Left lung (tissue), 10 donors: ENCODE data around the gene RORC. TPM values are rescaled to one million over a fixed set of nuclear protein-coding genes. Genes with fewer than 3 reads are reported as not detected.
A peak's percentile ranks its signal among the peaks of the same experiment; 100 is the strongest.
"Not testable (repeated sequence)": the region's sequence is repeated elsewhere in the genome, so short reads cannot be mapped to it uniquely, and the experiment has no call there.

Experiments used
- ATAC-seq: fragments of 200-7000 bp; cut with Tn5 transposase; one replicate; pipeline ENCODE4 v1.9.1; 2020; ENCODE audit warnings: moderate library complexity
- DNase-seq, 4 donors: peaks; one replicate each; pipeline ENCODE4 v3.0.0-alpha.2; 2013 to 2020
- H3K27ac ChIP-seq, 2 donors: fragments of 200-600 bp; sonication (generic) in 1 of 2; one replicate each; pipeline versions ENCODE4 v1.5.0 to v1.8.0; 2020 to 2021
- H3K27me3 ChIP-seq, 2 donors: fragments of 200-600 bp; sonication (generic) in 1 of 2; one replicate each; pipeline versions ENCODE4 v1.5.0 to v1.8.0; 2020 to 2021
- H3K36me3 ChIP-seq, 2 donors: fragments of 200-600 bp; sonication (generic) in 1 of 2; one replicate each; pipeline versions ENCODE4 v1.5.0 to v1.8.0; 2020 to 2021
- H3K4me1 ChIP-seq, 2 donors: fragments of 200-600 bp; one replicate each; pipeline ENCODE4 v1.8.0; 2021
- H3K4me3 ChIP-seq, 2 donors: fragments of 200-600 bp; sonication (generic) in 1 of 2; one replicate each; pipeline versions ENCODE4 v1.5.0 to v1.8.0; 2020 to 2021; ENCODE audit warnings: mild to moderate bottlenecking in 1 of 2
- H3K9me3 ChIP-seq, 2 donors: fragments of 200-600 bp; sonication (generic) in 1 of 2; one replicate each; pipeline versions ENCODE4 v1.5.0 to v1.8.0; 2020 to 2021
- intact Hi-C, 2 donors: fragments of 100-400 bp; cut with DNase I; formaldehyde crosslinking; loops; one replicate each; pipeline versions ENCODE4 v1.11.2 to v1.14.2; 2022
- polyA plus RNA-seq, 6 donors: library from polyadenylated mRNA; unstranded; fragments of 120-200 nt; gene quantifications; one replicate each; pipeline ENCODE4 v1.2.1, GENCODE V29; 2013; ENCODE audit not compliant: insufficient read length in 6 of 6
- total RNA-seq, 2 donors: library from RNA; stranded (reverse); fragmentation: NEBNext Ultra II Directional; extraction: Animal tissue kit (Norgen Biotek cat#: 25700); gene quantifications; one replicate each; pipeline ENCODE4 v1.2.1, GENCODE V29; 2021
- TF ChIP-seq, protein P1 (sequence below), 2 donors: fragments of 200-600 bp; sonication (generic) in 1 of 2; IDR thresholded peaks; one replicate each; pipeline versions ENCODE4 v1.5.0 to v1.8.0; 2021; ENCODE audit warnings: antibody characterized with exemption in 2 of 2
- donor health status: DM: no; HTN: yes; CAD: no.
- donor health status: DM: no; HTN: no; CAD: no.

Gene RORC
- total and polyA plus RNA-seq, 8 donors = 5.4 to 11.8 (median 10.3) TPM

DNA sequence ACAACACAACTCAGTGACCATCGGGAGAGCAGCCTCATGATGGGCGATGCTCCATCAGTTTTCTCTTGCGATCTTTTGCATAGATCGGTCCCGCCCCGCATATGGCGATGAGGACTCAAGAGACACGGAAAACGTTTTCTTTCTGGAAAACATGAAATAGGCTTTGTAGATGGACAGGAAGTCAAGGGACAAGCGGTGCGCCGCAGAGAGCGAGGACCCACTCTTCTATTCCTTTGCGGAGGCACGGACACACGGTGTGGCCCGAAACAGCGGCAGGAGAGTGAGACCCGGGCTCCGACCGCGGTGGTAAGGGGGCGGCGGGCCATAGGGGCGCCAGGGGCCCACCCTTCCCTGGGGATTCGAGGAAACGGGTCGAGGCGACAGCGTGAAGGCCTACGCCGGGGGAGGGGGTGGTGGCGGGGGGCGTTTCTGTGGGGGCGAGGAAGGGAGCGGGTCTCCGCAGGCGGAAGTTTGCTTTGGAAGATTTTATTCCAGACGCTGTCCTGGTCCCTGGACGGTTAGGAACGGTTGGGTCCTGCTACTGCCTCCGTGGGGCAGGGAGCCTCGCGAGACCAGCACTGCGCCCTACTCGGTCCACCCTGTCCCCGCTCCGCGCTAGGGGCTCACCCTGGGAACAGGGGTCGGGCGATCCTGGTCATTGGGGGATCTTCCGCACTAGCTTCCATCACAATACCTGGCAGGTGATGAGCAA lies 40.5 kb downstream of the RORC start:
- ATAC-seq = peak; percentile 38
- intact Hi-C loops = no loop called here

DNA sequence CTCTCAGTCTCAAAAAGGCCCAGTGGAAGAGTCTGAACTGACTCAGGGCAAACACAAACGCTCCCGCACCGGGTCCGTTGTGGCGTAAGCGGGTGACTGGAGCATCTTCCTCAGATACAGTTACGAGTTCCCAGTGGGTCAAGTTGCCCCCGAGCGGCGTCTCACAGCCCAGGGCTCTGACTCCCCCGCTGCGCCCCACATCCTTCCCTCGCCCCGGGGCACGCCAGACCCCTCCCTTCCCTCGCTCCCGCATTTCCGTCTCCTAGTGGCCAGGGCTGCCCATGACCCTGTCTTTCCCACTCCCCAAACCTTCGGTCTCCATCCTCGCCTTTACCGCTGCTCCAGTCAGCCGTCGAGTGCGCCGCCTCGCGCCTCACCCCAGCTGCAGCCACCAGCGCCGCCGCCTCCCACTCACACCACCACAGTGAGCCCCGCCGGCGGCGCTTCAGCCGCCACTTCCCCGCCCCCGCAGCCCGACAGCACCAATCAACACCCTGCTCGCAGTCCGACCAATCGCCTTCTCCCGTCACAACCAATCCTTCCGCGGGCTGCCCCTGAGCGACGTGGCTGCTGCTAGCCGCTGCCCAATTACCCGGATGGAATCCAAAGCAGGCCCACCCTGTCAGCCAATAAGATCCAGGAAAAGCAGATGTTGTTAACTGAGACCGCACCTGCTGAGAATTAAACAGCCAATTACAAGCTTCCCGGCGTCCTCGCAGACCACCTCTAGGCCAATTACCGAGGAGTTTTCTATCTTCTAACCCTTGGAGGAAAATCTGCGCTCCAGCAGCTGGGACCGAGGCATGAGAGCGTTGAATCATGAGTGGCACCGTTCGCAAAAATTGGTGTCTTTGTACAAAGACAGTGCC lies 41.3 kb downstream of the RORC start, which contains the start of gene TDRKH:
Gene TDRKH, minus strand, starts transcription at position 430 of the 869 bp plus-strand sequence. CDS start 7,478 bp downstream, outside the sequence.
- no peaks in the 10 kb centered on the region for H3K36me3 ChIP-seq
- H3K4me1 ChIP-seq = peaks cover 0 to 11% of the 10 kb centered on the region in 2 donors
- H3K4me3 ChIP-seq = peak within 1 kb of the TSS; percentile 57 to 85
- intact Hi-C loops = no loop called here
- DNase-seq (peak; percentile 83 to 99 (median 96)), ATAC-seq (peak; percentile 99)
- no peaks in the 10 kb centered on the region for H3K27me3 ChIP-seq
- no peaks in the 10 kb centered on the region for H3K9me3 ChIP-seq
- TF ChIP-seq, protein P1, sequence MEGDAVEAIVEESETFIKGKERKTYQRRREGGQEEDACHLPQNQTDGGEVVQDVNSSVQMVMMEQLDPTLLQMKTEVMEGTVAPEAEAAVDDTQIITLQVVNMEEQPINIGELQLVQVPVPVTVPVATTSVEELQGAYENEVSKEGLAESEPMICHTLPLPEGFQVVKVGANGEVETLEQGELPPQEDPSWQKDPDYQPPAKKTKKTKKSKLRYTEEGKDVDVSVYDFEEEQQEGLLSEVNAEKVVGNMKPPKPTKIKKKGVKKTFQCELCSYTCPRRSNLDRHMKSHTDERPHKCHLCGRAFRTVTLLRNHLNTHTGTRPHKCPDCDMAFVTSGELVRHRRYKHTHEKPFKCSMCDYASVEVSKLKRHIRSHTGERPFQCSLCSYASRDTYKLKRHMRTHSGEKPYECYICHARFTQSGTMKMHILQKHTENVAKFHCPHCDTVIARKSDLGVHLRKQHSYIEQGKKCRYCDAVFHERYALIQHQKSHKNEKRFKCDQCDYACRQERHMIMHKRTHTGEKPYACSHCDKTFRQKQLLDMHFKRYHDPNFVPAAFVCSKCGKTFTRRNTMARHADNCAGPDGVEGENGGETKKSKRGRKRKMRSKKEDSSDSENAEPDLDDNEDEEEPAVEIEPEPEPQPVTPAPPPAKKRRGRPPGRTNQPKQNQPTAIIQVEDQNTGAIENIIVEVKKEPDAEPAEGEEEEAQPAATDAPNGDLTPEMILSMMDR (IDR thresholded peaks at IDR 0.05) = no peak
- H3K27ac ChIP-seq = peak within 1 kb of the TSS; percentile 37 to 62

More for the DNA sequence above, 40.5 kb downstream of the RORC start:
- peak in 1 of 4 donors; percentile 83 for DNase-seq
- peak overlapping the region; percentile 57 to 85 for H3K4me3 ChIP-seq
- peak overlapping the region; percentile 37 to 53 for H3K27ac ChIP-seq
- TF ChIP-seq, protein P1 (IDR thresholded peaks at IDR 0.05) = no peak
- no peaks in the 10 kb centered on the region for H3K27me3 ChIP-seq
- H3K9me3 ChIP-seq = no peaks in the 10 kb centered on the region
- H3K4me1 ChIP-seq = peaks cover 0 to 11% of the 10 kb centered on the region in 2 donors
- no peaks in the 10 kb centered on the region for H3K36me3 ChIP-seq

DNA sequence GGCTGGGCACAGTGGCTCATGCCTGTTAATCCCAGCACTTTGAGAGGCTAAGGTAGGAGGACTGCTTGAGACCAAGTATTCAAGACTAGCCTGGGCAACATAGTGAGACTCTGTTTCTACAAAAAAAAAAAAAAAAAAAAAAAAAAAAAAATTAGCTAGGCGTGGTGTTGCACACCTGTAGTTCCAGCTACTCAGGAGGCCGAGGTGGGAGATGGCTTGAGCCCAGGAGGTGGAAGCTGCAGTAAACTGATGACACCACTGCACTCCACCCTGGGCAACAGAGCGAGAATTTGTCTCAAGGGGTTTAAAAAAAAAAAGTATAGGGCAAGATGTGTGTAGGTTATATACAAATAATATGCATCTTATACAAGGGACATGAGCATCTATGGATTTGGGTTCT lies 43.9 kb downstream of the RORC start:
- no peak overlapping the region for H3K4me3 ChIP-seq
- peaks cover 0 to 11% of the 10 kb centered on the region in 2 donors for H3K4me1 ChIP-seq
- H3K27ac ChIP-seq = no peak overlapping the region
- no peaks in the 10 kb centered on the region for H3K36me3 ChIP-seq
- DNase-seq (no peak), ATAC-seq (no peak)
- no peaks in the 10 kb centered on the region for H3K9me3 ChIP-seq
- intact Hi-C loops = no loop called here
- H3K27me3 ChIP-seq = no peaks in the 10 kb centered on the region
- TF ChIP-seq, protein P1 (IDR thresholded peaks at IDR 0.05) = no peak

DNA sequence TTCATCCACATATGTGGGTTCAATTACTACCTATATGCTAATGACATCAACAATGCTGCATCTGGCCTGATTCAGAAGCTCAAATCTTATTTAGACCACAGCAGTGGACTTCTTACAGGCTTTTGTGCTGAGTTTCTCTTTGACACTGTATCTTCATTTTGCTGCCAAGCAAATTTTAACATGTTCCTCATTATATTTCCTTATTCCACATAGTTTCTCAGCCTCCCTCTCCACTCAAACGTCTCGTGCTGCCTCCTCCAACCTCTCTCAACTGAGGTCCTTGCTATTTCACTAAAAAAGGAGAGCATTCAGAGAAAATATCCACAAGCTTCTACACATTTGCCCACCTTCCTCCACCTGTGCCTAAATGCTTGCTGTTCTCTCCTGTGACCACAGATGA lies 47.8 kb downstream of the RORC start:
- H3K9me3 ChIP-seq = no peaks in the 10 kb centered on the region
- H3K27me3 ChIP-seq = no peaks in the 10 kb centered on the region
- DNase-seq = no peak
- peak overlapping the region in 1 of 2 donors; percentile 14 for H3K27ac ChIP-seq
- no peaks in the 10 kb centered on the region for H3K4me1 ChIP-seq
- intact Hi-C loops = no loop called here
- ATAC-seq = no peak
- no peak overlapping the region for H3K4me3 ChIP-seq
- TF ChIP-seq, protein P1 (IDR thresholded peaks at IDR 0.05) = no peak
- peaks cover 0 to 10% of the 10 kb centered on the region in 2 donors for H3K36me3 ChIP-seq

DNA sequence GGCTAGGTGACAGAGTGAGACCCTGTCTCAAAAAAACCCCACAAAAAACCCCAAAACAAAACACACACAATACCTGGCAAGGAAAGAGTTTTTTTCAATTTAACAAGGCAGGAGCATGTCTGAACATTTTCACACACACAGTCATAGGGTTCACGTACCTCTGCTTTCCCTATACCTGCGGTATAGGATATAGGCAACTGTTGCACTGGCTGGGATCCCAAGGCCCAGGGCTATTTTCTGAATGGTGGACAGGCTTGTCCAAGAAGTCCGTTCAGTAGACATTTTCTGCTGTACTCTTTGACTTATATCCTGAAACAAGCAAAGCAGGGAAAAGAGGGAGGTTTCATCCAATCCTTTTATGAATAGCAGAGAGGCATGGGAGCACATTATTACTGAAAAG lies 48.9 kb downstream of the RORC start:
- DNase-seq = no peak
- peaks cover 0 to 16% of the 10 kb centered on the region in 2 donors for H3K36me3 ChIP-seq
- intact Hi-C loops = no loop called here
- TF ChIP-seq, protein P1 (IDR thresholded peaks at IDR 0.05) = no peak
- no peaks in the 10 kb centered on the region for H3K9me3 ChIP-seq
- H3K4me1 ChIP-seq = no peaks in the 10 kb centered on the region
- ATAC-seq = no peak
- H3K4me3 ChIP-seq = no peak overlapping the region
- H3K27me3 ChIP-seq = no peaks in the 10 kb centered on the region
- no peak overlapping the region for H3K27ac ChIP-seq

DNA sequence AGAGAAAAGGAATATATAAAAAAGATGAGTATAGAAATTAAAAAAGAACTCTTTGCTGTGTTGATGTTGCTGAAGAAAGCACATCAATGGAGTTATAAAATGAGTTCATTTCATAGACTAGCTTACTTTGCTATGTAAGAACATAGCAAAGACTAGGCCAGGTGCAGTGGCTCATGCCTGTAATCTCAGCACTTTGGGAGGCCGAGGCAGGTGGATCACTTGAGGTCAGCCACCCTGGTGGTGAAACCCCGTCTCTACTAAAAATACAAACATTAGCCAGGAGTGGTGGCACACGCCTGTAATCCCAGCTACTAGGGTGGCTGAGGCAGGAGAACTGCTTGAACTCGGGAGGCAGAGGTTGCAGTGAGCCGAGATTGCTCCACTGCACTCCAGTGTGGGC lies 49.6 kb downstream of the RORC start:
- H3K9me3 ChIP-seq, H3K4me3 ChIP-seq, H3K27ac ChIP-seq, DNase-seq, intact Hi-C loops, ATAC-seq, H3K4me1 ChIP-seq, H3K27me3 ChIP-seq: not testable (repeated sequence)
- H3K36me3 ChIP-seq = peaks cover 0 to 16% of the 10 kb centered on the region in 2 donors

DNA sequence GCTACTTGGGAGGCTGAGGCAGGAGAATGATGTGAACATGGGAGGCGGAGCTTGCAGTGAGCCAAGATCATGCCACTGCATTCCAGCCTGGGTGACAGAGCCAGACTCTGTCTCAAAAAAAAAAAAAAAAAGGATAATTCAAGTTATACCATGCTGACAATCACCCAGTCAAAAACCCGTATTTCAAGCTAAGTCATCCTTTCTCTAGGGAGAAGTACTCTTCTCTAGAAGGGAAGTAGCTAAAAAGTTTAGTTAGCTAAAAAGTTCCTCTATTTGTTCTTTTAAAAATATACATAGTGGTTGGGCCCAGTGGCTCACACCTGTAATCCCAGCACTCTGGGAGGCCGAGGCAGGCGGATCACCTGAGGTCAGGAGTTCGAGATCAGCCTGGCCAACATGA lies 50.9 kb downstream of the RORC start:
- intact Hi-C loops, DNase-seq, H3K4me3 ChIP-seq, H3K27ac ChIP-seq, ATAC-seq, H3K9me3 ChIP-seq, H3K27me3 ChIP-seq, H3K4me1 ChIP-seq: not testable (repeated sequence)
- peaks cover 0 to 26% of the 10 kb centered on the region in 2 donors for H3K36me3 ChIP-seq
